Left lung (tissue), 10 donors: ENCODE measurements around the gene PLEKHG5. TPM values are rescaled to one million over a fixed set of nuclear protein-coding genes. Genes with fewer than 3 reads are reported as not detected.

Source experiments
- ATAC-seq: fragments of 200-7000 bp; cut with Tn5 transposase; one replicate; pipeline ENCODE4 v1.9.1; 2020; ENCODE audit warnings: moderate library complexity
- DNase-seq, 4 donors: peaks; one replicate each; pipeline ENCODE4 v3.0.0-alpha.2; 2013 to 2020
- H3K27ac ChIP-seq, 2 donors: fragments of 200-600 bp; sonication (generic) in 1 of 2; one replicate each; pipeline versions ENCODE4 v1.5.0 to v1.8.0; 2020 to 2021
- H3K27me3 ChIP-seq, 2 donors: fragments of 200-600 bp; sonication (generic) in 1 of 2; one replicate each; pipeline versions ENCODE4 v1.5.0 to v1.8.0; 2020 to 2021
- H3K36me3 ChIP-seq, 2 donors: fragments of 200-600 bp; sonication (generic) in 1 of 2; one replicate each; pipeline versions ENCODE4 v1.5.0 to v1.8.0; 2020 to 2021
- H3K4me1 ChIP-seq, 2 donors: fragments of 200-600 bp; one replicate each; pipeline ENCODE4 v1.8.0; 2021
- H3K4me3 ChIP-seq, 2 donors: fragments of 200-600 bp; sonication (generic) in 1 of 2; one replicate each; pipeline versions ENCODE4 v1.5.0 to v1.8.0; 2020 to 2021; ENCODE audit warnings: mild to moderate bottlenecking in 1 of 2
- H3K9me3 ChIP-seq, 2 donors: fragments of 200-600 bp; sonication (generic) in 1 of 2; one replicate each; pipeline versions ENCODE4 v1.5.0 to v1.8.0; 2020 to 2021
- intact Hi-C, 2 donors: fragments of 100-400 bp; cut with DNase I; formaldehyde crosslinking; loops; one replicate each; pipeline versions ENCODE4 v1.11.2 to v1.14.2; 2022
- polyA plus RNA-seq, 6 donors: library from polyadenylated mRNA; unstranded; fragments of 120-200 nt; gene quantifications; one replicate each; pipeline ENCODE4 v1.2.1, GENCODE V29; 2013; ENCODE audit not compliant: insufficient read length in 6 of 6
- total RNA-seq, 2 donors: library from RNA; stranded (reverse); fragmentation: NEBNext Ultra II Directional; extraction: Animal tissue kit (Norgen Biotek cat#: 25700); gene quantifications; one replicate each; pipeline ENCODE4 v1.2.1, GENCODE V29; 2021
- TF ChIP-seq, protein P1 (sequence below), 2 donors: fragments of 200-600 bp; sonication (generic) in 1 of 2; IDR thresholded peaks; one replicate each; pipeline versions ENCODE4 v1.5.0 to v1.8.0; 2021; ENCODE audit warnings: antibody characterized with exemption in 2 of 2
- donor health status: DM: no; HTN: yes; CAD: no.
- donor health status: DM: no; HTN: no; CAD: no.

PLEKHG5 gene
- total and polyA plus RNA-seq, 8 donors: 6.3 to 35.7 (median 28.8) TPM

DNA sequence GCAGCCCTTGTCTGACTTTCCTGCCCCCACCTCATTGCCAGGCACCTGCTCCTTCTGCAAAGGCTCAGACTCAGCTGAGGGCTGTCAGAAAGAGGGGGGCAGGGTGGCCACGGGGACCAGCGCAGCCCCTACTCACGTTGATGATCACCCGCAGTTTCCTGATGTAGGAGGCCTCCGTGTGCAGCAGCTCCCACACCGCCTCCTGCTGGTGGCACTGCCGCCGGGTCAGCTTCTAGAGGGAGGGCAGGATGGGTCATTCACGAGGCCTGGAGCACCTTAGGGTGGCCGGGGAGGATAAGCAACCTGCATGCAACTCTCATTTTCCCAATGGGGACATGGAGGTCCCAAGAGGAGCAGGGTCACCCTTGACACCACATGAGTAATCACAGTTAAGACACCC lies 19.1 kb downstream of the PLEKHG5 start:
- H3K27ac ChIP-seq: peak overlapping the region; percentile 24 to 62
- peaks cover 0 to 41% of the 10 kb centered on the region in 2 donors for H3K36me3 ChIP-seq
- ATAC-seq: no peak
- TF ChIP-seq, protein P1, sequence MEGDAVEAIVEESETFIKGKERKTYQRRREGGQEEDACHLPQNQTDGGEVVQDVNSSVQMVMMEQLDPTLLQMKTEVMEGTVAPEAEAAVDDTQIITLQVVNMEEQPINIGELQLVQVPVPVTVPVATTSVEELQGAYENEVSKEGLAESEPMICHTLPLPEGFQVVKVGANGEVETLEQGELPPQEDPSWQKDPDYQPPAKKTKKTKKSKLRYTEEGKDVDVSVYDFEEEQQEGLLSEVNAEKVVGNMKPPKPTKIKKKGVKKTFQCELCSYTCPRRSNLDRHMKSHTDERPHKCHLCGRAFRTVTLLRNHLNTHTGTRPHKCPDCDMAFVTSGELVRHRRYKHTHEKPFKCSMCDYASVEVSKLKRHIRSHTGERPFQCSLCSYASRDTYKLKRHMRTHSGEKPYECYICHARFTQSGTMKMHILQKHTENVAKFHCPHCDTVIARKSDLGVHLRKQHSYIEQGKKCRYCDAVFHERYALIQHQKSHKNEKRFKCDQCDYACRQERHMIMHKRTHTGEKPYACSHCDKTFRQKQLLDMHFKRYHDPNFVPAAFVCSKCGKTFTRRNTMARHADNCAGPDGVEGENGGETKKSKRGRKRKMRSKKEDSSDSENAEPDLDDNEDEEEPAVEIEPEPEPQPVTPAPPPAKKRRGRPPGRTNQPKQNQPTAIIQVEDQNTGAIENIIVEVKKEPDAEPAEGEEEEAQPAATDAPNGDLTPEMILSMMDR (IDR thresholded peaks at IDR 0.05): no peak
- H3K9me3 ChIP-seq: no peaks in the 10 kb centered on the region
- no peak overlapping the region for H3K4me3 ChIP-seq
- intact Hi-C loops: no loop called here
- no peaks in the 10 kb centered on the region for H3K27me3 ChIP-seq
- no peaks in the 10 kb centered on the region for H3K4me1 ChIP-seq
- no peak for DNase-seq

DNA sequence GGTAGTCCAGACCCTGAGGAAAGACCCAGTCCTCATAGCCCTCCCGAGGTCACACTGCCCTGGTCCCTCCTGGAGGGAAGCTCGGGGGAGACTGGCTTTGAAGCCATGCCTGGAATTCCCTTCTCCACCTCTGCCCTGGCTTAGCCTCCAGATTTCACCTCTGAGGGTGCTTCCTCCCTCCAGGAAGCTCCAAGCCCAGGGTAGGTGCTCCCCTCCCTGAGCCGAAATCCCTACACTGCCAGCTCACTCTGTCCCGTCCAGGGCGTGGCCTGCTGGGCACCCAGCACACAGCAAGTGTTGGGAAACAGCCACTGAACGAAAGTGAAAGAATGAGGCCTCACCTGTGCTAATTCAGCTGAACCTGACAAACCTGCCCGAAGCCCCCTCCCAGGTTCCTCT lies 19.5 kb downstream of the PLEKHG5 start:
- no peaks in the 10 kb centered on the region for H3K9me3 ChIP-seq
- TF ChIP-seq, protein P1 (IDR thresholded peaks at IDR 0.05): no peak
- intact Hi-C loops: no loop called here
- H3K4me3 ChIP-seq: no peak overlapping the region
- ATAC-seq (peak; percentile 89), DNase-seq (peak in 2 of 4 donors; percentile 56 to 78)
- peaks cover 0 to 3% of the 10 kb centered on the region in 2 donors for H3K27me3 ChIP-seq
- H3K27ac ChIP-seq: peak overlapping the region; percentile 24 to 62
- H3K36me3 ChIP-seq: peaks cover 0 to 43% of the 10 kb centered on the region in 2 donors
- no peaks in the 10 kb centered on the region for H3K4me1 ChIP-seq

DNA sequence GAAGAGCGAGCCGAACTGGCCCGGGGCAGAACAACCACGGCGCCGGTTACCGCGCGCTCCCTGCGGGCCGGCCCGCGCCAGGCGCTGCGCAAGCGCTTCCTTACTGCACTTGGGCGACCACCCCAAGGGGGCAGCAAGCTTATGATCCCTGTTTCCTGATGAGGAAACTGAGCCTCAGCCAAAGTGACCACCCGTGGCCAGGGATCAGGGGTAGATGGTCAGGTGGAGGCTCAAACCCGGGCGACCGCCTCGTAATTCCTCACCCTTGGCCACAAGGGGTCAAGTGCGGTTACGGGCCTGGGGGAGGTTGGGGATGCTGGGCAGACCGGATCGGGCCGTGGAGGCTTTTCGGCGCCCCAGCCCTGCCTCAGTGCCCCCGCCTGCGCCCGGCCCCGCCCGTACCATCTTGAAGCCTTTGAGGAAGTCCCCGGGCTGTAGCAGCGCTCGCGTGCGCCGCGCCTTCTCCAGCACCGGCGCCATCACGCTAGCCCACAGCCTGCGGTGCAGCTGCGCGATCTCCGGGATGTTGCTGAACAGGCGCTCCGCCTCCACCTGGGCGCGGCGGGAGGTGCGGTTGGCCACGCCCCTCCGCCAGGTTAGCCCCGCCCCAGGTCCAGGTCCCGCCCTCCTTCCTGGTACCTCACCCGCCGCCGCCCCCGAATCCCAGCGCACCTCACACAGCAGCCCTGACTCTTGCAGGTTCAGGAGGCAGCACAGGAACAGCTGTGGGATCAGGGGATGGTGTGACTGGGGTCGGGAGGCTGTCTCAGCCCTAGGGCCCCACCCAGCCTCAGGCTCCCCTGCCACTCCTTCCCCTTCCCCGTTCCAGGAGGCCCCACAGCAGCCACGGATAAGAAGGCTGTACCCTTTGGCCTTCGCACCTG lies 20.1 kb downstream of the PLEKHG5 start:
- TF ChIP-seq, protein P1 (IDR thresholded peaks at IDR 0.05): no peak
- Histone ChIP-seq H3K27me3 (peaks cover 1 to 9% of the 10 kb centered on the region in 2 donors), H3K4me1 (no peaks in the 10 kb centered on the region), H3K9me3 (no peaks in the 10 kb centered on the region), H3K36me3 (peaks cover 0 to 43% of the 10 kb centered on the region in 2 donors), H3K27ac (peak overlapping the region; percentile 24 to 62), H3K4me3 (no peak overlapping the region)
- DNase-seq (no peak), ATAC-seq (peak; percentile 2)
- intact Hi-C loops: no loop called here

DNA sequence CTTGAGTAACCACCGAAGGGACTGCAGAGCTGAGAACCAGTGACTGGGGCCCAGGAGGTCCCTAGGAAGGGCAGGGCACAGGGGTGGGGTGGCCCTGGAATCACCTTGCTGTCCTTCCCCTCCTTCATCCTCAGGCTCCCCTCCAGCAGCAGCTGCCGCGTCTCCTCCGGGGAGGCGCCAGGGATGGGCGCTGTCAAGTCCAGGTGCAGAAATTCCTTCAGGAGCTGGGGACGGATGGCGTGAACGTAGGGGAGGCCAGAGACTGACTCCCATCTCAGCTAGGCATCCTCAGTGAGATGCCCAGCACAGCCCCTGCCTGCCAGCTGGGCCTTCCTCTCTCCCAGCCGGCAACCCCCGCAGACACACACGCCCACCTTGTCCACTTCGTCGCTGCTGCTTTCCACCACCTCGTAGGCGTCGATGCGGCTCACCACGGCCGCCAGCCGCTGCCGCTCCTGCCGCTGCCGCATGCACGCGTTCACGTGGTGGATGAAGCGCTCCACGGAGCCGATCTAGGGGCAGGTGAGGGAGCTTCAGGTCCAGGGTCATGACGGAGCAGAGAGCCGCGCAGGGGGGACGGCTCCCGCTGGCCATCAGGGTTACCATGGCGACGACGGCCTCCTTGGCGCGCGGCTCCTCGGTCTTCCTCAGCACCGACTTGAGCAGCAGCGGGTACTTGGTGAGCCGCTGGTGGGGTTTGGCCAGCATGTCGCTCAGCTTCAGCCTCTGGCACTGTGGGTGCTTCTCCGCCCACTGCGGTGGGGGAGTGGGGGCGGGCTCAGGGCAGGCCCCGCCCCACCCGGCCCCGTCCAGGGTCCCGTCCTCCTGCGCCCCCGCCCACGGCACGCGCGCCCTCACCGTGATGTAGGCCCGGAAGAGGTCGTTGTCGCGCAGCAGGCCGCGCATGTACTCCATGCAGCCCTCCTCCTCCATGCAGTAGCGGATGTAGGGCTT lies 21.1 kb downstream of the PLEKHG5 start:
- no peak overlapping the region for H3K27ac ChIP-seq
- peaks cover 0 to 43% of the 10 kb centered on the region in 2 donors for H3K36me3 ChIP-seq
- ATAC-seq: no peak
- intact Hi-C loops: no loop called here
- H3K9me3 ChIP-seq: no peaks in the 10 kb centered on the region
- peaks cover 0 to 8% of the 10 kb centered on the region in 2 donors for H3K4me1 ChIP-seq
- peaks cover 8 to 18% of the 10 kb centered on the region in 2 donors for H3K27me3 ChIP-seq
- TF ChIP-seq, protein P1 (IDR thresholded peaks at IDR 0.05): no peak
- no peak overlapping the region for H3K4me3 ChIP-seq
- DNase-seq: no peak
